ENCODE data around the gene TLK2. TPM values are rescaled to one million over a fixed set of nuclear protein-coding genes. Genes with fewer than 3 reads are reported as not detected.

The TLK2 gene
- total RNA-seq, 1 experiment from 2014 or later: 16.8 TPM

DNA sequence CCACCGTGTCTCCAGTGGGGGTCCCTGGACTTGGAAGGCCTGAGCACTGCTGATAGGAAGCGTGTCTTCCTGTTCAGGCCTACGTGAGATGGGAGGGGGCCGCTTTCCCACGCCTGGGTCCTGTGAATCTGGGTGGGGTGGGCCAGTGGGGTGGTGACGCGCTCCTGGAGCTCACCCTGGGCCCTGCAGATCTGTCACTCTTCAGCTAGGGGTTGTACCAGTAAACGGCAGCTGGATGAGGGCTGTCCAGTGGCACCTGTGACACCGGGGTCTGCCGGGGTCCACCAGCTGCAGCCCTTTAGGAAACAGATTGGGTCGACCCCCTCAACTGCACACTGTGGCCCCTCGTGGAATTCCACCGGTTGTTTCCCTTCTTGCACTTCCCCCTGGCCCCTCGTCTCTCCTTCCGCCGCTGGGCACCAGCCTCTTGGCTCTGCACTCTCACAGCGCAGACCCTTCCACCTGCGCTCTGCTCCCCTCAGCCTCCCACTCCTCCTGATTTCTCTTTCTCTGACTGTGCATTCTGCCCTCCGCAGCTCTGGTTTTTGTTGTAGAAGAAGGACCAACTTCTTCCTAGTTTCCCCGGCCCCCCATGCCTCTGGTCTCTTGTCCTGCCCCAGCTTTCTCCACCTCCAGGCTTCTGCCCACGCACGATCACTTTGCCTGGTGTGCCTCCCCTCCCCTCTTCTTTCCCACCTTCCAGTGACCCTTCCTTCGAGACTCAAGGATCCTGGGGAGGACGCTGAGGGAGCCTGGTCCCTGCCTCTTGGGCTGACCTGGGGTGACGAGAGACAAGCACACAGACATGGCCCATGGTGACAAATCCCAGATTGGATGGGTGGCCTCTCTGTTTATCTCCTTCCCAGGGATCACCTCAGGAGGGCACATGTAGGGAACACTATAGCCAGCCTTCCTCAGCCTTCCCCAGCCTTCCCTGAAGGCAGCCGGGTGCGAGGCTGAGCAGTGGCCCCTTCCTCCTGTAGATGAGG is 153.6 kb downstream of the TLK2 start:
- no peak for DNase-seq (ENCODE audit: low read depth)
- in situ Hi-C loops (cut with HindIII; ENCODE audit: low pct_unique_long_range_greater_than_20kb, low sequenced_read_pairs): no loop called here

DNA sequence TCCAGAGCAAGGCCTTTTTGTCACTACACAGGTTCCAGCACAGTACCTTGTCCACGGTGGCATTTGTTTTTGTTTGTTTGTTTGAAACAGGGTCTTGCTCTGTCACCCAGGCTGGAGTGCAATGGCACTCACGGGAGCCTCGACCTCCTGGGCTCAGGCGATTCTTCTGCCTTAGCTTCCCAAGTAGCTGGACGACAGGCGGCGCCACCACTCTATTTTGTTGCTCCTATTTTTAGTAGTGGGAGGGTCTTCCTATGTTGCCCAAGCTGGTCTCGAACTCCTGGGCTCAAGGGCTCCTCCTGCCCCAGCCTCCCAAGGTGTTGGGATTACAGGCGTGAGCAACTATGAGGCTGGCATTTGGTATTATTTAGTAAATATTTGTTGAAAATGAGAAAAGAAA is 159.2 kb downstream of the TLK2 start:
- no peak for DNase-seq (ENCODE audit: low read depth)
- in situ Hi-C loops (cut with HindIII; ENCODE audit: low pct_unique_long_range_greater_than_20kb, low sequenced_read_pairs): no loop called here

- in situ Hi-C loops (cut with HindIII; ENCODE audit: low pct_unique_long_range_greater_than_20kb, low sequenced_read_pairs): no loop called here
- peak; percentile 27 for DNase-seq (ENCODE audit: low read depth)
Measured at GRCh38 chr17:62641153-62641552, 162.5 kb downstream of the TLK2 start.

- no peak for DNase-seq (ENCODE audit: low read depth)
- in situ Hi-C loops (cut with HindIII; ENCODE audit: low pct_unique_long_range_greater_than_20kb, low sequenced_read_pairs): no loop called here
Measured at GRCh38 chr17:62641951-62642350, 163.3 kb downstream of the TLK2 start.

GRCh38 chr17:62643496-62643895 is 164.9 kb downstream of the TLK2 start:
- DNase-seq (ENCODE audit: low read depth): no peak
- in situ Hi-C loops (cut with HindIII; ENCODE audit: low pct_unique_long_range_greater_than_20kb, low sequenced_read_pairs): no loop called here

- DNase-seq (ENCODE audit: low read depth): peak; percentile 76
- in situ Hi-C loops (cut with HindIII; ENCODE audit: low pct_unique_long_range_greater_than_20kb, low sequenced_read_pairs): no loop called here
Measured at GRCh38 chr17:62644487-62645173, 166.0 kb downstream of the TLK2 start.

GRCh38 chr17:62648251-62648955 is 169.8 kb downstream of the TLK2 start:
- in situ Hi-C loops (cut with HindIII; ENCODE audit: low pct_unique_long_range_greater_than_20kb, low sequenced_read_pairs): no loop called here
- no peak for DNase-seq (ENCODE audit: low read depth)

DNA sequence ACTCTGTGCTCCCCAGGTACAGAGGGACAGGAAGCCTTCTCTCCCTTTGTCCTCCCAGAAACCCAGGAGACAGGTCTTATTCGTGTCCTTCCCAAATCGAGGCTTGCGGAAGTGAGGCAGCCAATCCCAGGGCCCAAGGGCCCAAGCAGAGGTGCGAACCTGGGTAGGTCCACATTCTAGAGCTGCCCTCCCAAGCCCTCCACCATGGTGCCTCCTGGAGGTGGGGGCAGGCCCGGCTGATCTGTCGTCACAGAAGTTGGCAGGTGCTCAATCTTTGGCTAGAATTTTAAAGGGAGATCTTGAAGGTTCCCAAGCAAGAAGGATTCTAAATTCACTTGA is 170.3 kb downstream of the TLK2 start:
- in situ Hi-C loops (cut with HindIII; ENCODE audit: low pct_unique_long_range_greater_than_20kb, low sequenced_read_pairs): no loop called here
- no peak for DNase-seq (ENCODE audit: low read depth)

- DNase-seq (ENCODE audit: low read depth): no peak
- in situ Hi-C loops (cut with HindIII; ENCODE audit: low pct_unique_long_range_greater_than_20kb, low sequenced_read_pairs): no loop called here
Measured at GRCh38 chr17:62649570-62649969, 170.9 kb downstream of the TLK2 start.

GRCh38 chr17:62650587-62650986 is 172.0 kb downstream of the TLK2 start:
- DNase-seq (ENCODE audit: low read depth): peak; percentile 36
- in situ Hi-C loops (cut with HindIII; ENCODE audit: low pct_unique_long_range_greater_than_20kb, low sequenced_read_pairs): no loop called here

- in situ Hi-C loops (cut with HindIII; ENCODE audit: low pct_unique_long_range_greater_than_20kb, low sequenced_read_pairs): no loop called here
- peak; percentile 82 for DNase-seq (ENCODE audit: low read depth)
Measured at GRCh38 chr17:62652251-62653001, 173.8 kb downstream of the TLK2 start.

DNA sequence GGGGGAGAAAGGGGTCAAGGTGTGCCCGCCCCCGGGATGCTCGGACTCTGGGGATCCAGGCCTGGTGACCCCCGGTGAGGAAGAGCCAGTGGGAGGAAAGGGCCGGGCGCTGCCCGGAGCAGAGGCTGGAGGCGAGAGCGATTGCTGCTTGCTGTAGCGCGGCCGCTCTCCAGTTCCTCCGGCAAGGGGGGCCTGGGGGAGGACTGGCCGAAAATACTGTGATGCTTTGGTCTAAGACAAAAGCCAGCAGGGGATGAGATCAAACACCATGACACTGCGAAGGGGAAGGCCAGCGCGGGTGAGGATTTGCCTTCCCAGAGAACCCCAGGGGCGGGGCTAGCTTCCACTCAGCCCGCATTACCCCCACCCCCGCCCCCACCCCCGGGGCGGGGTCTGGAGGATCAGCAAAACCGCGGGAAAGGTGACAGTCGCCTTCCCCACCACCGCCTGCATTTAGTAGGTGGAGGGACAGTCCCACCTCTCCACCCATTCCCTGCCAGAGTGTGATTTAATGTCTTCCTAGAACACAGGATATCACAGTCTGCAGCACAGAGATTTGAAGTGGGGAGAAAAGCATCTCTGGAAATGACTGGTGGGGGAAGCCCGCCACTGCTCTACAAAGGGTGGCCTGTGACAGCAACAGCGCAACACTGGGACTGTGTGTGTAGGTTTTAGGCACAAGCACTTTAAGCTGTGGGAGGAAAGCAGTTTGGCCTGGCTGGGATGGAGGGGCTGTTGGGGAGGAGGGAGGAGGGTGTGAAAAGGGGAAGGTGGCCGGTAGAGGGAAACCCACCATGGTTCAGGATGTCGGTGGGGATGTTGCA is 174.6 kb downstream of the TLK2 start:
- in situ Hi-C loops (cut with HindIII; ENCODE audit: low pct_unique_long_range_greater_than_20kb, low sequenced_read_pairs): no loop called here
- peak; percentile 89 for DNase-seq (ENCODE audit: low read depth)

GRCh38 chr17:62653826-62654761 is 175.5 kb downstream of the TLK2 start:
- in situ Hi-C loops (cut with HindIII; ENCODE audit: low pct_unique_long_range_greater_than_20kb, low sequenced_read_pairs): no loop called here

DNA sequence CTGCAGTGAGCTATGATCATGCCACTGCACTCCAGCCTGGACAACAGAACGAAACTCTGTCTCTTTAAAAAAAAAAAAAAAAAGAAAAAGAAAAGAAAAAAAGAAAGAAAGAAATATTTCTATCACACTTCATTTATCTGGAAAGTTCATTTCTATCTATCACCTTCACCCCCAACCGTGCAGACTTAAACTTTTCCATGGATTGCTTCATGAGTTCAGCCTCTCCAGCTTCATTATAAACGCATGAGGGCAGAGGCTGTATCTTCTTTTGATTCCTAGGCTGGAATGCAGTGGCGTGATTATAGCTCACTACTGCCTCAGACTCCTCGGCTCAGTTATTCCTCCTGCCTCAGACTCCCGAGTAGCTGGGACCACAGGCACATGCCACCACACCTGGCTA is 177.0 kb downstream of the TLK2 start:
- no peak for DNase-seq (ENCODE audit: low read depth)
- in situ Hi-C loops (cut with HindIII; ENCODE audit: low pct_unique_long_range_greater_than_20kb, low sequenced_read_pairs): no loop called here

More at GRCh38 chr17:62653826-62654761, 175.5 kb downstream of the TLK2 start:
- peak; percentile 33 for DNase-seq (ENCODE audit: low read depth)

GRCh38 chr17:62656446-62656845 is 177.8 kb downstream of the TLK2 start:
- no peak for DNase-seq (ENCODE audit: low read depth)
- in situ Hi-C loops (cut with HindIII; ENCODE audit: low pct_unique_long_range_greater_than_20kb, low sequenced_read_pairs): no loop called here

GRCh38 chr17:62657145-62657665 is 178.6 kb downstream of the TLK2 start:
- in situ Hi-C loops (cut with HindIII; ENCODE audit: low pct_unique_long_range_greater_than_20kb, low sequenced_read_pairs): no loop called here

More at GRCh38 chr17:62657145-62657665, 178.6 kb downstream of the TLK2 start:
- DNase-seq (ENCODE audit: low read depth): no peak
